Stomach (tissue), 9 donors: ENCODE results near the gene RAMP1. TPM values are rescaled to one million over a fixed set of nuclear protein-coding genes. Genes with fewer than 3 reads are reported as not detected.

Experiments
- DNase-seq, 2 donors: peaks; one replicate each; pipeline versions ENCODE4 v3.0.0 to v3.0.0-alpha.2; 2013 to 2019
- H3K27ac ChIP-seq, 5 donors: fragments of 200-600 bp in 4 of 5; sonication (generic) in 4 of 5; one replicate each; pipeline ENCODE4 v1.5.1; 2013 to 2019; ENCODE audit warnings: mild to moderate bottlenecking in 1 of 5, moderate library complexity in 1 of 5
- H3K27me3 ChIP-seq, 3 donors: fragments of 200-600 bp; sonication (generic); one replicate each; pipeline ENCODE4 v1.5.1; 2017 to 2019; ENCODE audit warnings: mixed run types in 1 of 3
- H3K36me3 ChIP-seq, 4 donors: fragments of 200-600 bp; sonication (generic); 1 replicate in 3 of 4; 2 replicates in 1 of 4; pipeline ENCODE4 v1.5.1; 2016 to 2019
- H3K4me1 ChIP-seq, 4 donors: fragments of 200-600 bp; sonication (generic); one replicate each; pipeline ENCODE4 v1.5.1; 2016 to 2019
- H3K4me3 ChIP-seq, 4 donors: fragments of 200-600 bp; sonication (generic) in 3 of 4; one replicate each; pipeline ENCODE4 v1.5.1; 2016 to 2019; ENCODE audit warnings: mild to moderate bottlenecking in 1 of 4
- H3K9me3 ChIP-seq, 4 donors: fragments of 200-600 bp; sonication (generic); one replicate each; pipeline ENCODE4 v1.5.1; 2016 to 2019
- CTCF ChIP-seq, 7 experiments: fragments of 450-650 bp in 4 of 7; fragments of 200-600 bp in 3 of 7; sonication (generic) in 3 of 7; IDR thresholded peaks; one replicate each; pipeline ENCODE4 v1.5.1; 2016 to 2019; ENCODE audit warnings: antibody characterized with exemption in 7 of 7, control low read depth in 2 of 7, mild to moderate bottlenecking in 1 of 7
- EP300 ChIP-seq: sonication (generic); formaldehyde crosslinking; IDR thresholded peaks from one replicate; pipeline ENCODE4 v1.6.1; 2017; ENCODE audit warnings: antibody characterized with exemption
- POLR2A ChIP-seq, 4 donors: fragments of 450-650 bp; IDR thresholded peaks; one replicate each; pipeline ENCODE4 v1.6.1; 2016; ENCODE audit warnings: antibody characterized with exemption in 4 of 4, control low read depth in 2 of 4, mild to moderate bottlenecking in 1 of 4, moderate library complexity in 1 of 4
- POLR2AphosphoS5 ChIP-seq, 3 donors: sonication (generic); formaldehyde crosslinking; IDR thresholded peaks; one replicate each; pipeline ENCODE4 v1.6.1; 2016; ENCODE audit warnings: antibody characterized with exemption in 3 of 3
- WGBS, 5 donors: extraction: QIAGEN DNeasy Blood & Tissue Kit in 3 of 5; methylation state at CpG; one replicate each; pipeline versions ENCODE4 v1.1.5 to v1.1.7; 2013 to 2018; 5-methylcytosine and 5-hydroxymethylcytosine counted together
- intact Hi-C: fragments of 100-400 bp; cut with DNase I; formaldehyde crosslinking; loops from one replicate; pipeline ENCODE4 v1.15.1; 2023; ENCODE audit warnings: low total_unique reads
- polyA plus RNA-seq, 3 donors: library from polyadenylated mRNA; stranded (reverse); fragments of 200-250 nt; gene quantifications; one replicate each; pipeline ENCODE4 v1.2.3, GENCODE V29; 2013
- total RNA-seq, 5 donors: library from RNA; depleted of rRNA; stranded (reverse); fragments of >200 nt; gene quantifications; one replicate each; pipeline versions ENCODE4 v1.1.0 to v1.2.3, GENCODE V29; 2014 to 2016
- donor health status: healthy with polysubstance abuse.
- donor health status: Bipolar disorder and iron deficiency.
- donor health status: healthy.

The RAMP1 gene
- total and polyA plus RNA-seq, 8 donors = 0.87 to 113 (median 31.8) TPM

GRCh38 chr2:237931205-237931721 is 71.8 kb downstream of the RAMP1 start:
- peak in 1 of 2 donors; percentile 78 for DNase-seq
- Histone ChIP-seq H3K27ac (peak overlapping the region in 3 of 5 donors; percentile 8 to 38 (median 9)), H3K27me3 (no peaks in the 10 kb centered on the region), H3K36me3 (no peaks in the 10 kb centered on the region), H3K4me3 (no peak overlapping the region), H3K9me3 (no peaks in the 10 kb centered on the region), H3K4me1 (peaks cover 0 to 16% (median 6%) of the 10 kb centered on the region in 4 donors)
- WGBS, 5 donors = 42 to 65% (median 53%) methylated on average over 9 of the region's 9 CpGs
- TF ChIP-seq CTCF (IDR thresholded peaks at IDR 0.05) = no peak
- TF ChIP-seq POLR2A (IDR thresholded peaks at IDR 0.05) = no peak
- no peak for TF ChIP-seq EP300
- TF ChIP-seq POLR2AphosphoS5 (IDR thresholded peaks at IDR 0.05) = no peak
- intact Hi-C loops = no loop called here

GRCh38 chr2:237932731-237933131 is 73.3 kb downstream of the RAMP1 start:
- Histone ChIP-seq H3K27me3 (no peaks in the 10 kb centered on the region), H3K4me3 (no peak overlapping the region), H3K27ac (no peak overlapping the region), H3K4me1 (peaks cover 0 to 16% (median 6%) of the 10 kb centered on the region in 4 donors), H3K9me3 (no peaks in the 10 kb centered on the region), H3K36me3 (no peaks in the 10 kb centered on the region)
- peak in 1 of 2 donors; percentile 41 for DNase-seq
- intact Hi-C loops = no loop called here
- TF ChIP-seq CTCF (IDR thresholded peaks at IDR 0.05) (no peak), POLR2AphosphoS5 (IDR thresholded peaks at IDR 0.05) (no peak), EP300 (no peak), POLR2A (IDR thresholded peaks at IDR 0.05) (no peak)
- WGBS, 5 donors = 66 to 80% (median 70%) methylated on average over 3 of the region's 3 CpGs

- no peak overlapping the region for H3K4me3 ChIP-seq
- intact Hi-C loops = no loop called here
- 88 to 96% (median 91%) methylated on average over 5 of the region's 5 CpGs for WGBS, 5 donors
Measured at GRCh38 chr2:237934186-237934585, 74.8 kb downstream of the RAMP1 start.

GRCh38 chr2:237935740-237936452 is 76.5 kb downstream of the RAMP1 start:
- TF ChIP-seq CTCF (IDR thresholded peaks at IDR 0.05) = no peak
- no peak for TF ChIP-seq POLR2AphosphoS5 (IDR thresholded peaks at IDR 0.05)
- TF ChIP-seq EP300 = no peak
- TF ChIP-seq POLR2A (IDR thresholded peaks at IDR 0.05) = no peak

More at GRCh38 chr2:237934186-237934585, 74.8 kb downstream of the RAMP1 start:
- Histone ChIP-seq H3K27ac (no peak overlapping the region), H3K9me3 (no peaks in the 10 kb centered on the region), H3K27me3 (no peaks in the 10 kb centered on the region), H3K4me1 (peaks cover 0 to 16% (median 6%) of the 10 kb centered on the region in 4 donors), H3K36me3 (no peaks in the 10 kb centered on the region)
- DNase-seq = no peak
- no peak for TF ChIP-seq POLR2A (IDR thresholded peaks at IDR 0.05)
- no peak for TF ChIP-seq EP300
- no peak for TF ChIP-seq CTCF (IDR thresholded peaks at IDR 0.05)
- TF ChIP-seq POLR2AphosphoS5 (IDR thresholded peaks at IDR 0.05) = no peak

More at GRCh38 chr2:237935740-237936452, 76.5 kb downstream of the RAMP1 start:
- WGBS, 5 donors = 79 to 85% (median 82%) methylated on average over 11 of the region's 11 CpGs
- peak in 1 of 2 donors; percentile 34 for DNase-seq
- no peak overlapping the region for H3K4me3 ChIP-seq
- no peaks in the 10 kb centered on the region for H3K27me3 ChIP-seq
- no peaks in the 10 kb centered on the region for H3K9me3 ChIP-seq
- peaks cover 0 to 16% (median 6%) of the 10 kb centered on the region in 4 donors for H3K4me1 ChIP-seq
- H3K36me3 ChIP-seq = no peaks in the 10 kb centered on the region
- H3K27ac ChIP-seq = no peak overlapping the region
- intact Hi-C loops = no loop called here
